ENCODE results near the gene CCDC73. TPM values are rescaled to one million over a fixed set of nuclear protein-coding genes. Genes with fewer than 3 reads are reported as not detected.

The CCDC73 gene
- total and polyA plus RNA-seq, 2 of the 4 experiments (the other 2 are of a cell fraction): not detected

- H3K56ac ChIP-seq (ENCODE audit: extremely low read depth, insufficient read depth, low read length): no peak overlapping the region
- DNase-seq (peak; percentile 44), ATAC-seq (ENCODE audit: low read depth) (no peak)
- H4K8ac ChIP-seq (ENCODE audit: low read depth in 2 of 2, low read length in 2 of 2): no peak overlapping the region
- no CpG with 5 or more reads among the region's 2 CpGs for WGBS, 2 experiments (ENCODE audit: extremely low coverage in 2 of 2, insufficient read length in 1 of 2)
- H2BK20ac ChIP-seq (ENCODE audit: low read depth, low read length): no peak overlapping the region
- no peak overlapping the region for H3K23ac ChIP-seq (ENCODE audit: low read depth, low read length)
- H3K27ac ChIP-seq (ENCODE audit: insufficient read depth, low read length): no peak overlapping the region
- no peaks in the 10 kb centered on the region for H3K4me1 ChIP-seq (ENCODE audit: control insufficient read depth, insufficient read depth, low read length)
- intact Hi-C loops (cut with micrococcal nuclease) (loop anchor here (10.0 kb wide), 1 partner anchor 256 kb away; no protein-coding TSS in a partner anchor), in situ Hi-C loops (cut with MboI; ENCODE audit: low sequenced_read_pairs) (loop anchor here (25.0 kb wide), 2 partner anchors 481 to 494 kb away; partner anchors contain the start of gene RCN1), dilution Hi-C loops (cut with HindIII; ENCODE audit: low sequenced_read_pairs, unreplicated experiment) (no loop called here)
- no peak overlapping the region for H4K5ac ChIP-seq (ENCODE audit: low read depth, low read length)
- H3K4me2 ChIP-seq (ENCODE audit: low read depth, low read length): no peak overlapping the region
- no peaks in the 10 kb centered on the region for H3K27me3 ChIP-seq (ENCODE audit: control insufficient read depth, insufficient read depth, low read length)
- POLR2A ChIA-PET (ENCODE audit: unreplicated experiment): no interaction called here
- no peak overlapping the region for H3K18ac ChIP-seq (ENCODE audit: low read depth, low read length)
- no peaks in the 10 kb centered on the region for H3K9me3 ChIP-seq (ENCODE audit: control insufficient read depth, insufficient read depth, low read length)
- no peak overlapping the region for H2AFZ ChIP-seq (replicated peaks; ENCODE audit: low read length, poor library complexity)
- peaks cover 14% of the 10 kb centered on the region; the same call in 1 of the 2 replicates for H4K20me1 ChIP-seq (ENCODE audit: insufficient read depth, low read length)
- 0 out of 4 replicates have a peak, but pooled peaks cover 0 to 5% of the 10 kb centered on the region in 2 experiments for H3K79me1 ChIP-seq (ENCODE audit: low read depth in 1 of 2, low read length in 2 of 2)
- H4K91ac ChIP-seq (ENCODE audit: insufficient read depth, low read depth, low read length): no peak overlapping the region
- H2AK9ac ChIP-seq (replicated peaks; ENCODE audit: low read depth, low read length, poor library complexity): no peak overlapping the region
- H3K36me3 ChIP-seq (ENCODE audit: control insufficient read depth, insufficient read depth, low read length): no peaks in the 10 kb centered on the region
- 0 out of 2 replicates have a peak, but pooled peaks cover 2% of the 10 kb centered on the region for H3K9me1 ChIP-seq (ENCODE audit: insufficient read depth, low read length)
- H3K14ac ChIP-seq (replicated peaks; ENCODE audit: low read depth, low read length): no peak overlapping the region
- CTCF ChIA-PET: no interaction called here
- H2BK120ac ChIP-seq (ENCODE audit: low read depth, low read length): no peak overlapping the region
- no peak overlapping the region for H2BK15ac ChIP-seq (ENCODE audit: low read depth, low read length)
- H2AK5ac ChIP-seq (ENCODE audit: low read depth, low read length): no peak overlapping the region
- no peak overlapping the region for H3K9ac ChIP-seq (ENCODE audit: low read depth, low read length)
- TF ChIP-seq CEBPB (IDR thresholded peaks at IDR 0.05; ENCODE audit: low read depth, low read length): peak; percentile 51; the same call in 1 of the 2 replicates
- TF ChIP-seq RCOR1 (IDR thresholded peaks at IDR 0.05; ENCODE audit: insufficient replicate concordance, low read length): no peak
- TF ChIP-seq CHD1 (IDR thresholded peaks at IDR 0.05; ENCODE audit: low read depth, low read length): no peak
- no peak overlapping the region for H2BK5ac ChIP-seq (ENCODE audit: low read depth, low read length, poor library complexity, severe bottlenecking)
- H3K4me3 ChIP-seq (ENCODE audit: insufficient read depth, low read depth, low read length): no peak overlapping the region
- BruUV-seq (replicated peaks): no TSS peak
- no peak overlapping the region for H3K4ac ChIP-seq (ENCODE audit: low read depth, low read length)
These were observed 213.5 kb downstream of the CCDC73 start for GRCh38 chr11:32580967-32581366.
